ENCODE data around the gene PTPRT.

PTPRT gene

GRCh38 chr20:42611423-42611822 is 578.3 kb downstream of the PTPRT start:
- ATAC-seq (replicated peaks; ENCODE audit: extremely low read depth, poor library complexity, severe bottlenecking) (no peak), DNase-seq (ENCODE audit: low spot score in 2 of 2) (no peak)
- Mint-ChIP-seq H3K4me3 (no peak overlapping the region), H3K27ac (ENCODE audit: low read depth) (no peak overlapping the region), H3K36me3 (ENCODE audit: insufficient read depth) (no peaks in the 10 kb centered on the region), H3K27me3 (no peaks in the 10 kb centered on the region), H3K9me3 (peaks cover 25% of the 10 kb centered on the region), H3K4me1 (no peaks in the 10 kb centered on the region)

GRCh38 chr20:42610070-42610469 is 579.6 kb downstream of the PTPRT start:
- no peak overlapping the region for H3K27ac Mint-ChIP-seq (ENCODE audit: low read depth)
- H3K4me3 Mint-ChIP-seq, result no peak overlapping the region
- H3K27me3 Mint-ChIP-seq, result no peaks in the 10 kb centered on the region
- ATAC-seq (replicated peaks; ENCODE audit: extremely low read depth, poor library complexity, severe bottlenecking), result no peak
- no peaks in the 10 kb centered on the region for H3K36me3 Mint-ChIP-seq (ENCODE audit: insufficient read depth)
- DNase-seq (ENCODE audit: low spot score in 2 of 2), result no peak
- peaks cover 29% of the 10 kb centered on the region for H3K9me3 Mint-ChIP-seq
- H3K4me1 Mint-ChIP-seq, result no peaks in the 10 kb centered on the region

DNA sequence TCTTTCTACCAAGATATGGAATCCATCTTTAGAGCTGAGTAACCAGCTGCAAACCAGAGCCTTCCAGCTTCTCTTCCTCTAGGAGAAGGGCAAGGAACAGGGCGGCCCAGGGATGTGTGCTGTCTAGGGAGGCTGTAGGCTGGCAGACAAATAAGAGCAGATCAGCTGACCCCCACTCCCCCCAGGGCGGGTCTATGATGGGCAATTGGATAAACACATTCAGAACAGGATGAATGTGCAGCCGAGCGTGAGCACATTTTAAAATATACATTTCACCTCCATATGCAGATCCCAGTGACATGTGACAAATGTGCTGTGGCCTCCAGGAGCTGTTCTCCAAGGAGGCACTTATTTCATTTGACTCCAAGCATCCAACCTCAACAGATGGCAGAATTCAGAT is 580.1 kb downstream of the PTPRT start:
- peaks cover 28% of the 10 kb centered on the region for H3K9me3 Mint-ChIP-seq
- H3K4me3 Mint-ChIP-seq, result no peak overlapping the region
- no peaks in the 10 kb centered on the region for H3K36me3 Mint-ChIP-seq (ENCODE audit: insufficient read depth)
- ATAC-seq (replicated peaks; ENCODE audit: extremely low read depth, poor library complexity, severe bottlenecking), result no peak
- no peak overlapping the region for H3K27ac Mint-ChIP-seq (ENCODE audit: low read depth)
- DNase-seq (ENCODE audit: low spot score in 2 of 2), result no peak
- H3K27me3 Mint-ChIP-seq, result no peaks in the 10 kb centered on the region
- no peaks in the 10 kb centered on the region for H3K4me1 Mint-ChIP-seq

- DNase-seq (ENCODE audit: low spot score in 2 of 2) (no peak), ATAC-seq (replicated peaks; ENCODE audit: extremely low read depth, poor library complexity, severe bottlenecking) (no peak)
- H3K4me1 Mint-ChIP-seq, result no peaks in the 10 kb centered on the region
- no peak overlapping the region for H3K4me3 Mint-ChIP-seq
- peaks cover 1% of the 10 kb centered on the region for H3K36me3 Mint-ChIP-seq (ENCODE audit: insufficient read depth)
- no peak overlapping the region for H3K27ac Mint-ChIP-seq (ENCODE audit: low read depth)
- peaks cover 22% of the 10 kb centered on the region for H3K9me3 Mint-ChIP-seq
- H3K27me3 Mint-ChIP-seq, result no peaks in the 10 kb centered on the region
Measured at GRCh38 chr20:42604998-42605956, 584.4 kb downstream of the PTPRT start.

GRCh38 chr20:42603655-42604054 is 586.1 kb downstream of the PTPRT start:
- Mint-ChIP-seq H3K27ac (ENCODE audit: low read depth) (no peak overlapping the region), H3K4me3 (no peak overlapping the region), H3K4me1 (no peaks in the 10 kb centered on the region), H3K36me3 (ENCODE audit: insufficient read depth) (peaks cover 1% of the 10 kb centered on the region), H3K27me3 (no peaks in the 10 kb centered on the region), H3K9me3 (peaks cover 22% of the 10 kb centered on the region)
- DNase-seq (ENCODE audit: low spot score in 2 of 2) (no peak), ATAC-seq (replicated peaks; ENCODE audit: extremely low read depth, poor library complexity, severe bottlenecking) (no peak)

DNA sequence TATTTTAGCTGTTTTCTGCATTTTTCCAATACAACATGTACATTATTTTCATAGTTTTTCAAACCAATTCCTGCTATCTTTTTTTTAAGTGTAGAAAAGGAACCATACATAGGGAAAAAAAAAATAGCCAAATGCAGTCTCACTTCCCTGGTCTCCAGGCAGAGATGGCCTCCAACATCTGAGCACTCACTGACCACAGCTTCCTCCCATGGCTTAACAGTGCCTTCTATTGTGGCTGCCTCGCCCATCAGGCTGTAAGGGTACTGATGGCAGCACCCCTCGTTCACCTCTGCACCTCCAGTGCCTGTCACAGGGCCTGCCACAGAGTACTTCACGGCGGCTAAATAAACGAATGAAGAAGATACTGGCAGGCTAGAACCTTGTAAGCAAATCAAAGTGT is 591.1 kb downstream of the PTPRT start:
- no peaks in the 10 kb centered on the region for H3K27me3 Mint-ChIP-seq
- peaks cover 1% of the 10 kb centered on the region for H3K36me3 Mint-ChIP-seq (ENCODE audit: insufficient read depth)
- no peak overlapping the region for H3K4me3 Mint-ChIP-seq

GRCh38 chr20:42595625-42596024 is 594.1 kb downstream of the PTPRT start:
- DNase-seq (ENCODE audit: low spot score in 2 of 2) (no peak), ATAC-seq (replicated peaks; ENCODE audit: extremely low read depth, poor library complexity, severe bottlenecking) (no peak)
- H3K36me3 Mint-ChIP-seq (ENCODE audit: insufficient read depth), result no peaks in the 10 kb centered on the region
- H3K4me3 Mint-ChIP-seq, result no peak overlapping the region
- H3K27ac Mint-ChIP-seq (ENCODE audit: low read depth), result no peak overlapping the region
- H3K4me1 Mint-ChIP-seq, result no peaks in the 10 kb centered on the region
- H3K27me3 Mint-ChIP-seq, result no peaks in the 10 kb centered on the region
- H3K9me3 Mint-ChIP-seq, result peaks cover 12% of the 10 kb centered on the region

More for the DNA sequence above, 591.1 kb downstream of the PTPRT start:
- DNase-seq (ENCODE audit: low spot score in 2 of 2) (no peak), ATAC-seq (replicated peaks; ENCODE audit: extremely low read depth, poor library complexity, severe bottlenecking) (no peak)
- no peaks in the 10 kb centered on the region for H3K4me1 Mint-ChIP-seq
- peaks cover 25% of the 10 kb centered on the region for H3K9me3 Mint-ChIP-seq
- H3K27ac Mint-ChIP-seq (ENCODE audit: low read depth), result no peak overlapping the region

DNA sequence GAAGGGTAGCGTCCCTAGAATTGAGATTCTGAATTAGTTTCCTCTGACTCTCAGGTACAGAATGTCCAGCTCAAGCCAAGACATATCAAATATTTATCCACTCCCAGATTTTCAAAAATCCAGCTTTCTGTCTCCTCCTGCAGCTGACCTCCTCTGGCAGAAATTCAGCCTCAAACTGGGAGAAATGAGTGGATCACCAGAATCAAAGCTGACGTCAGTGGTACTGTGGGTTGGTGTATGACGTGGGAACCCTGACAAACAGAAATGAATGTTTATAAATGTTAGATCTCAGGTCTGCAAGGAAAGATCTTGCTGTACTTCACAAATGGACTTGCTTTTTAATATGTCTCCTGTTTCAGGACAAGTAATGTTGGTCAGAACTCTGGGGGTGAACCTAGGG is 595.0 kb downstream of the PTPRT start:
- DNase-seq (ENCODE audit: low spot score in 2 of 2), result no peak
- Mint-ChIP-seq H3K9me3 (peaks cover 12% of the 10 kb centered on the region), H3K27ac (ENCODE audit: low read depth) (no peak overlapping the region), H3K36me3 (ENCODE audit: insufficient read depth) (no peaks in the 10 kb centered on the region), H3K4me1 (no peaks in the 10 kb centered on the region), H3K4me3 (no peak overlapping the region), H3K27me3 (no peaks in the 10 kb centered on the region)
- ATAC-seq (replicated peaks; ENCODE audit: extremely low read depth, poor library complexity, severe bottlenecking), result no peak

- DNase-seq (ENCODE audit: low spot score in 2 of 2) (no peak), ATAC-seq (replicated peaks; ENCODE audit: extremely low read depth, poor library complexity, severe bottlenecking) (no peak)
- H3K4me1 Mint-ChIP-seq, result no peaks in the 10 kb centered on the region
- no peaks in the 10 kb centered on the region for H3K27me3 Mint-ChIP-seq
- H3K4me3 Mint-ChIP-seq, result no peak overlapping the region
- H3K9me3 Mint-ChIP-seq, result peaks cover 12% of the 10 kb centered on the region
- H3K27ac Mint-ChIP-seq (ENCODE audit: low read depth), result no peak overlapping the region
- no peaks in the 10 kb centered on the region for H3K36me3 Mint-ChIP-seq (ENCODE audit: insufficient read depth)
Measured at GRCh38 chr20:42594011-42594410, 595.7 kb downstream of the PTPRT start.

GRCh38 chr20:42589976-42590639 is 599.6 kb downstream of the PTPRT start:
- H3K4me1 Mint-ChIP-seq, result no peaks in the 10 kb centered on the region
- no peak overlapping the region for H3K4me3 Mint-ChIP-seq
- H3K27ac Mint-ChIP-seq (ENCODE audit: low read depth), result no peak overlapping the region
- H3K9me3 Mint-ChIP-seq, result no peaks in the 10 kb centered on the region
- no peak for ATAC-seq (replicated peaks; ENCODE audit: extremely low read depth, poor library complexity, severe bottlenecking)
- DNase-seq (ENCODE audit: low spot score in 2 of 2), result no peak
- H3K36me3 Mint-ChIP-seq (ENCODE audit: insufficient read depth), result no peaks in the 10 kb centered on the region
- H3K27me3 Mint-ChIP-seq, result no peaks in the 10 kb centered on the region

- peaks cover 6% of the 10 kb centered on the region for H3K9me3 Mint-ChIP-seq
- H3K27me3 Mint-ChIP-seq, result no peaks in the 10 kb centered on the region
- no peak for ATAC-seq (replicated peaks; ENCODE audit: extremely low read depth, poor library complexity, severe bottlenecking)
- no peak for DNase-seq (ENCODE audit: low spot score in 2 of 2)
- no peak overlapping the region for H3K27ac Mint-ChIP-seq (ENCODE audit: low read depth)
- no peaks in the 10 kb centered on the region for H3K4me1 Mint-ChIP-seq
- H3K4me3 Mint-ChIP-seq, result no peak overlapping the region
- H3K36me3 Mint-ChIP-seq (ENCODE audit: insufficient read depth), result no peaks in the 10 kb centered on the region
Measured at GRCh38 chr20:42588847-42589246, 600.9 kb downstream of the PTPRT start.

DNA sequence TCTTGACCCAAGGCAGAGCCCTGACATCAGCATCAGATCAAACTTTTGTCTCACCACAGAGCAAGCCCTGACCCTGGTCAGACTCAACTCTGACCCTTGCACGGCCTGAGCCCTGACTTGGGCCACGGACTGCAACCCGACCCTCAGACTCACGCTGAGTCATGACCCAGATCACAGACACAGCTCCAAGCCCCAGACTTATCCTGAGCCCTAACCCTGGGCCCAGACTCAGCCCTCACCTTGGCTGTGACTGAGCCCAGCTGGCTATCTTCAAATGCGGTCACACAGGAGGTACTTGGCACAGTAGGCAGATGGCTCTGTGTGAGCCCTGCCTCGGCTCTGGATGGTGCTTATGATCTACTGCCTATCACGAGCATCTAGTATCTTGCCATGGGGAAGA is 602.3 kb downstream of the PTPRT start:
- Mint-ChIP-seq H3K9me3 (peaks cover 6% of the 10 kb centered on the region), H3K27ac (ENCODE audit: low read depth) (no peak overlapping the region), H3K4me1 (no peaks in the 10 kb centered on the region), H3K36me3 (ENCODE audit: insufficient read depth) (no peaks in the 10 kb centered on the region), H3K27me3 (no peaks in the 10 kb centered on the region), H3K4me3 (no peak overlapping the region)
- no peak for ATAC-seq (replicated peaks; ENCODE audit: extremely low read depth, poor library complexity, severe bottlenecking)
- no peak for DNase-seq (ENCODE audit: low spot score in 2 of 2)

DNA sequence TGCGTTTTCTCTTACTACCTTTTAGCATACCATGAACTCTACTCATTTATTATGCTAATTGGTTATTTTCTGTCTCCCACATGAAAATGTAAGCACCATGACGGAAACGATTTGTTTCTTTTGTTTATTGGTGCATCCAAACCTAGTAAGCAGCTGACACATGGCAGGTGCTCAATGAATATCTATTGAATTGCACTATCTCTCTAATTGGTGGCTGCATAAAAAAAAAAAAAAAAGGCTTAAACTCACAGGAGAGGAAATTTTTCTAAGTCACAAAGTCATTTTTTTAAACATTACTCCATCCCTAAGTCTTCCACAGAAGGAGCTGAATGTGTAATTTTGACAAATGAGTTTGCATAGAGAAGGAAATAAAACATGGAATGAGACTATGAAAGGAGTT is 608.4 kb downstream of the PTPRT start:
- Mint-ChIP-seq H3K4me3 (no peak overlapping the region), H3K27ac (ENCODE audit: low read depth) (no peak overlapping the region), H3K9me3 (peaks cover 22% of the 10 kb centered on the region), H3K4me1 (no peaks in the 10 kb centered on the region), H3K27me3 (no peaks in the 10 kb centered on the region), H3K36me3 (ENCODE audit: insufficient read depth) (no peaks in the 10 kb centered on the region)
- no peak for DNase-seq (ENCODE audit: low spot score in 2 of 2)
- ATAC-seq (replicated peaks; ENCODE audit: extremely low read depth, poor library complexity, severe bottlenecking), result no peak
